HG03108 (cell line): ENCODE results near the gene MEGF6.
"Not testable (repeated sequence)": the region's sequence is repeated elsewhere in the genome, so short reads cannot be mapped to it uniquely, and the experiment has no call there.

Experiments used
- ATAC-seq: cut with Tn5 transposase; IDR thresholded peaks from one replicate; pipeline ENCODE4 v1.9.1; 2021; ENCODE audit warnings: moderate library complexity; ENCODE audit not compliant: unreplicated experiment

Gene MEGF6

DNA sequence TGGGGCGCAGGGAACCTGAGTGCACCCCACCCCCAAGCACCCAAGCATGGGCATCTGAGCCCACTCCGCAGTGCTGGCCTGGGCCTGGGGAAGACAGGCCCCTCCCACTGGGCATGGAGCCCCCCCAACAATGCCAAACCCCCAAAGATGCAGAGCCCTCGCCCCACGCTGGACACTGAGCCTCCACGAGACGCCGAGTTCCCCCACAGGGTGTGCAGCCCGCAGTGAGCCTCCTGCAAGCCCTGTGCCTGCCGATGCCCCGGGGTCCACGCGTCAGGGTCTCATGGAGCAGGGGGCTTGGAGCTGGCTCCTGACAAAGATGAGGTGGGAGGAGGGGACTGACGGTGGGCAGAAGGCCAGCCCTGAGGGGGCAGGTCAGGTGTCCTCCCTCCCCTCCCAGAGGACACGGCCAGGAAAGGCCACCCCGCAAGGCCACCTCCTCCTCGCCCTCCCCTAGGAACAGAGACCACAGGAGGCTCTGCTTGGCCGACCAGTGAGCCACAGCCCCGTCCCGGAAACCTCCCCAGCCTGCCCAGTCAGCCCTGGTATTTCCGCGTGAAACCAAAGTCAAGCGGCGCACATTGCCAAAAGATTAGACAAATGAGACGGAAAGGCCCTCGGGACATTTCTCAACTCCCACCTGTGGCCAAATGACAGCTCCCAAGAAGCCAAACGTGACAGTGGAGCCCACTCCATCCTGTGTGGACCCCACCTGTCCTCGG, 33.4 kb downstream of the MEGF6 start:
- no peak for ATAC-seq

DNA sequence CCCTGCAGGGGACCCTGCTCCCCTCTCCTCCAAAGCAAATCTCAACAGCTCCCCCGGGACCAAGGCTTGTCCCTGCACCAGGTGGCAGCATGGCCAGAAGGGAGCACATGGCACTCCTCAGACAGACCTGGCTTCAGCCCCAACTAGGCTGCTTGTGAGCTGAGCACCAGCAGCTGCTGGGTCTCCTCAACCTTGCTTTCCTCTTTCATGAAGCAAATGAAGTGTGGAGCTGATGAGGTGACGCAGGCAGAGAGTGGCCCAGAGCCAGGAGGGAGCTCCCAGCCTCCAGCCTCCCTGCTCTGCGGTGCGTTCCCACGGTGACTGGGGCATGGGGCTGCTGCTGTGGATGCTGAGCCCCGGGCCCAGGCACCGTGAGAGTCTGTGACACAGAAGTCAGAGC, 34.0 kb downstream of the MEGF6 start:
- no peak for ATAC-seq

DNA sequence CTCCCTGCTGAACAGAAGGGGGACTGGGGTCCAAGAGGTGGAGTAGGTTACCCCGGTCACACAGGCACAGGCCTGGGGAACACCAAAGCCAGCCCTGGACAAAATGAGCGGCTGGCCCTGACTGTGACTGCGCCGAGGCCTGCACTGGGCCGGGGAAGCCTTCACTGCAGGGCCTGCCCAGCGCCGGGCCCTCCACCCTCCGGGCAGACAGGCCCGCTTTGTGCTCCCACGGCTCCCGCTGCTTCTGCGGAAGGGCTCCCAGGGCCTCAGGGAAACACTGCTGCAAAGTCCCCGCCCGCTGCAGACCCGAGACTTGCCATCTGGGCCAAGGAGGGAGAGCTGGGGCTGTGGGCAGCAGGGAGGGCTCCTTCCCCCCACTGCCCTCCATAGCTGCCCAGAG, 35.3 kb downstream of the MEGF6 start:
- ATAC-seq: no peak

DNA sequence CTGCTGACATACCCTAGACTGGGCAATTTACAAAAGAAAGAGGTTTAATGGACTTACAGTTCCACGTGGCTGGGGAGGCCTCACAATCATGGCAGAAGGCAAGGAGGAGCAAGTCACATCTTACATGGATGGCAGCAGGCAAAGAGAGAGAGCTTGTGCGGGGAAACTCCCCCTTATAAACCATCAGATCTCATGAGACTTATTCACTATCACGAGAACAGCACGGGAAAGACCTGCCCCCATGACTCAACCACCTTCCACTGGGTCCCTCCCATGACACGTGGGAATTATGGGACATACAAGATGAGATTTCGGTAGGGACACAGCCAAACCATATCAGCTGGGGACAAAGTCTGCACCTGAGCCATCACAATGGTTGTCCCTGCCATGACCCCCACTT, 35.8 kb downstream of the MEGF6 start:
- ATAC-seq: not testable (repeated sequence)

DNA sequence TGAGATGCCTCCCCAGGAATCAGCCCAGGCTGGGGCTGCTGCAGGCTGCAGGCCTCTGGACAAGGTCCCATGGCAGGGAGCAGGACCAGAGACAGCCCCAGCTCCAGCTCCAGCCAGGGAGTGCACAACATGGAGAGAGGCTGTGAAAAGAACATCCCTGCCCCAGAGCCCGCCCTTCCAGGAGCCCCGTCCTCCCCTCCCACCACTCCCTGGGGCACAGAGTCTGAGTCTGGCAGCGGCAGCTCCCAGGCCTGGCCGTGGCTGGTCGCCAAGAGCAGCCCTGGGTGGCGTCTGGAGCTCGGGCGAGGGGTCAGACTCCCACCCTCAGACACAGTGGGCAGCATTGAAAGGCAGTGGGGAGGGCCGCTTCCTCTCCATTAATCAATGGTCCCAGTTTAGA, 37.8 kb downstream of the MEGF6 start:
- ATAC-seq: no peak

DNA sequence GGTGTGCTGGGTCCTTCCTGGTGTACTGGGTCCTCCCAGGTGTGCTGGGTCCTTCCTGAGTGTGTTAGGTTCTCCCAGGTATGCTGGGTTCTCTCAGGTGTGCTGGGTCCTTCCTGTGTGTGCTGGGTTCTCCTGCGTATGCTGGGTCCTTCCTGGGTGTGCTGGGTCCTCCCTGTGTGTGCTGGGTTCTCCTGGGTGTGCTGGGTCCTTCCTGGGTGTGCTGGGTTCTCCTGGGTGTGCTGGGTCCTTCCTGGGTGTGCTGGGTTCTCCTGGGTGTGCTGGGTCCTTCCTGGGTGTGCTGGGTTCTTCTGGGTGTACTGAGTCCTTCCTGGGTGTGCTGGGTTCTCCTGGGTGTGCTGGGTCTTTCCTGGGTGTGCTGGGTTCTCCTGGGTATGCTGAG, 38.7 kb downstream of the MEGF6 start:
- not testable (repeated sequence) for ATAC-seq

DNA sequence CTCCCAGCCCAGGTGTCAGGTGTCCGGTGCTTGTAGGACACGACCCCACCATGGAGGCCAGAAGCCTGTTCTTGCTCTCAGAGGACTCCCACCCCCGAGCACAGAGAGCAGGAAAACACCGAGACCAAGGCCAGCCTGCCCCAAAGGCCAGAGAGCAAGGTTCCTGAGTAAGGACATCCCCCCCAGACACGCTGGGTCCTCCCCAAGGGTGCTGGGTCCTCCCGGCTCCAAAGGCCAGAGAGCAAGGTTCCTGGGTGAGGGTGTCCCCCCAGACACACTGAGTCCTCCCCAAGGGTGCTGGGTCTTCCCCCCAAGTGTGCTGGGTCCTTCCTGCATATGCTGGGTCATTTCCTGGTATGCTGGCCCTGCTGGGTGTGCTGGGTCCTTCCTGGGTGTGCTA, 40.0 kb downstream of the MEGF6 start:
- no peak for ATAC-seq

DNA sequence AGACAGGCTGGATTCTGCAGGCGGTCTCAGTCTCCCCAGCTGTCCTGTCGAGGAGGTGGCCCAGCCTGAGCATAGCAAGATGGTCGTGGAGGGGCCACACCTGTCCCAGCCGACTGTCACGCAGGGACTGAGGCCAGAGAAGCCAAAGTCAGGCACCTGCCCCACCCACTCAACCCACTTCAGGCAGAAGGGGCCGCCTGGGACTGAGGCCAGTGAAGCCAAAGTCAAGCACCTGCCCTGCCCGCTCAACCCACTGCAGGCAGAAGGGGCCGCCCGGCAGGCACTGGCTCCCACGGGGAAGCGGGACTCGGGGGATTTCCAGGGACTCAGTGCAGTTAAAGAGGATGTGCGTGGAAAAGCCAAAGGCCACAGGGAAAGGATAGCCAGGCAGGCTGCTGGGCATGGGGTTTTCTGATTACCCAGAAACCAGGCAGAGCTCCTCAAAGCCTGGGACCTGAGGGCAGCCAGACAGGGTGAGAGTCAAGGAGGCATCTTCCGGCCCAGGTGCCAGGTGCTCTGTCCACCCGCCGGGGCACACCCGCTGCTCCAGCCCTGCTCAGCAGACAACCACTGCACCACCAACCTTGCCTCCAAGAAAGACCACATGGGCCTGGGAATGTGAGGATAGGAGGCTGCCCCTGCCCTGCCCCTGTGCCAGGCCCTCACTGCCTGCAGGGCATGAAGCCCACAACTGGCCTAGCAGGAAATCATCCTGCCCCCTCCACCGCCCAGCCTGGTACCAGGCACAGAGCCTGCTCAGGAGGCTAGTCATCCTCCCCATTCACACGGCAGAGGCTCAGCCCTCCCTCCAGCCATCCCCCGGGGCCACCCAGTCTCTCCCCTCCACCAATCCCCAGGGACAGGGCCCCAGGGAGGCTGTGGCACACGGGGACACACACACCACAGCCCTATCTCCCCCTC, 41.0 kb downstream of the MEGF6 start:
- ATAC-seq: no peak

DNA sequence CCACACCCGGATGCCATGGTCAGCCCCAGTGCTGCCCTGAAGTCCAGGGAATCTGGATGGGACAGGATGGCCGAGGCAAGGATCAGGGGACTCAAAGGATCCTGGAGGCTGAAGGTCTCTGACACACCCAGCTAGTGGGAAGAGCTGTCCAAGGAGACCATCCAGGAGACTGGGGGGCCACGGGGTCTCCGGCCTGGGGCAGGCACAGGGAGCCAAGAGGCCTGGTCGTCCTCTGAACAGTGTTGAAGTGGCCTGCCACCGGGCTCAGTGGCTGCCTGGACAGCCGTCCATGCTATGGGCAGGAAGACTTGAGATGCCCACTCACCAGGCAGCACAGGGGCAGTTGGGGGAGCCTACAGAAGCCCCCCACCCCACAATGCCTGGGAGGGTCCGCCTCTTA, 41.9 kb downstream of the MEGF6 start:
- no peak for ATAC-seq

DNA sequence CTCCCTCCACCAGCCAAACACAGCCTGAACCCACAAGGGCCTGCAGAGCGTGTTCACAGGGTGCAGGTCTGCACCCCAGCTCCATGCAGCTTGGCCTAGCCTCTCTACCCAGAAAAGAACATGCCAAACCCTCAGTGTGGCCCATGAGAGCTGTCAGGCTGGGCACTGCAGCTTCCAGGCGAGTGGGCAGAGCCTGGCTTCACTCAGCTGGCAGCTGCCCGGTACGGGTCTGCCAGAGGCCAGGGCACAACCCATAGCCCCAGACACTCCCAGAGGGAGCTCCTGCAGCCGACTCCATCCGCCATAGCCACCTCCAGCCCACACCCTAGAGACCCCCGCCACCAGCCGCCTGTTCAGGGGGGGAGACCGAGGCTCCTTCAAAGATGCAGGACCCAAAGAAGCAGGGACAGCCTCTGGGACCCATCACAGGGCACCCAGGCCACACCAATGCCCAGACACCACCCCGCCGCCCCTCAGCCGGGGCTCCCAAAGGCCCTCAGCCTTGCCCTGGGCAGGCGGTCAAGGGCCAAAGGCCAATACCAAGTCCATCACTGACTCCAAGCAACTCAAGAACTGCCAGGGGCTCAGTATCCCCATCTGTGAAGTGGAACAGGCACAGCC, 42.4 kb downstream of the MEGF6 start:
- ATAC-seq: no peak

DNA sequence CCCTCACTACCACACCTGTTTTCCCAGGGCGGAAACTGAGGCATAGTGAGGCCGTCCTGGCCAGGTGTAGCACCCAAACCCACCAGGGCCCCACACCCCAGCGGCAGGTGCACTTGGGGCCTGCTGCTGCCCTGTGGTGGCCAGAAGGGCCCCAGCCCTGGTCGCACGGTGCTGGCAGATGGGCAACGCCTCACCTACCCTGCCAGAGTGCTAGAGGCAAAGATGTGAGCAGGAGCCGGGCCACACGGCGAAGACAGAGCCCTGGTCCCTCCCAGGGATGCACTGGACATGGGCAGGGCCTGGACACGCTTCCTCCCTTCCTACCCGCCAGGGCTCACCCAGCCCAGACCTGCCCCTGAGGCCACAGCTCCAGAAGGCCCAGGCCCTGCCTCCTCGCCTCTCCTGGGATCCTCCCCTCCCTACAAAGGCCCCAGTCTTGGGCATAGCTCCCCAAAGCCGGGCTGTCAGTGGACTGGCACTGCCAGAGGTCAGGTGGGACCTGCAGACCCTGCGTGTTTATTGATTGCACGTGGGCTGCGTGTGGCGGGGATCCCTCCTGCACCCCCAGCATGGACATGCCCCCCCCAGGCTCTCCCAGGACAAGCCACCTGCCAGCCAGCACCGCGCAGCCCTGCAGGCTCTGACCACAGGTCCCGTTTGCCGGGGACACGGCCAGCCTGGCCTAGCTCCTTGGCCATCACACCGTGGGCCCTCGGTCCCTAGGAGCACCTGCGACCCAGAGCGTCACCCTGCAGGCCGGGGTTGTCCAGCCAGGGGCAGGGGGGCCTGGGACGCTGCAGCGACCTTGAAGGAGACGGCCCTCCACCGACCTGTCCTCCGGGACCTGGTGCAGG, 44.1 kb downstream of the MEGF6 start:
- ATAC-seq: no peak

DNA sequence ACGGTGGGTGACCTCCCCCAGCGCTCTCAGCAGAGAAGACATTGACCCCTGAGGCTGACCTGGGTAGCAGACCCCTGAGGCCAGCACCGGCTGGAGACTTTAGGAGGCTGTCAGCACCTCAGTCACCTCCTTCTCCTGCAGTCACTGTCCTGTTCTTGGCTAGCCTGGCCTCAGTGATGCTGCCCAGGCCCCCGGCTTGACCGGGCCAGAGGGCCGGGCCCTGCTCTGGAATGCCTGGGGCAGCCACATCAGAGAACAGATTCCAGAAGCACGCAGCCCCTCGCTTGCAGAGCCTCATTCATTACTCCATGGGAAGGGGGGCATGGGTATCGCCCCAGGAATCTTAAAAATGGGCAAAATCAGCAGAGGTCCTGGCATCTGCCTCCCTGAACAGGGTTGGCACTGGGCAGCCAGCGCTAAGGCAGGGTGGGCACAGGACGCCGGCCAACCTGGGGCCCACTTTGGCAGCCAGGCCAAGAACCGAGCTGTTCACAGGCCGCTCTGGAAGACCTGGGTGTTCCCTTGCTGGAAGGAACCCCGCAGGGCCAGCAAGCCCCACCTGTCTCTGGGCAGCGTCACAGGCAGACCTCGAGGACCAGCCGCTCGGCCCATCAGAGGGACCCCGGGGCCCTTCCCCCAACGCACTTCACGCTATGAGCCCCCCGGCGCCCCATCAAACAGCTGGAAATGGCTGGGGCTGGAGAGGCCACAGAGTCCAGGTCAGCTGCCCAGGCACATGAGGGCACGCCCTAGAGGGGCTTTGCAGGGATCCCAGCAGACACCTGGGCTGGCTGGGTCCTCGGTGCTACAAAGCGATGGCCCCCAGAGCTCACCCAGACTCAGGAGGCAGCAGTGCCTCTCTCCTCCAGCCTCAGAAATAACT, 45.1 kb downstream of the MEGF6 start:
- ATAC-seq: no peak

DNA sequence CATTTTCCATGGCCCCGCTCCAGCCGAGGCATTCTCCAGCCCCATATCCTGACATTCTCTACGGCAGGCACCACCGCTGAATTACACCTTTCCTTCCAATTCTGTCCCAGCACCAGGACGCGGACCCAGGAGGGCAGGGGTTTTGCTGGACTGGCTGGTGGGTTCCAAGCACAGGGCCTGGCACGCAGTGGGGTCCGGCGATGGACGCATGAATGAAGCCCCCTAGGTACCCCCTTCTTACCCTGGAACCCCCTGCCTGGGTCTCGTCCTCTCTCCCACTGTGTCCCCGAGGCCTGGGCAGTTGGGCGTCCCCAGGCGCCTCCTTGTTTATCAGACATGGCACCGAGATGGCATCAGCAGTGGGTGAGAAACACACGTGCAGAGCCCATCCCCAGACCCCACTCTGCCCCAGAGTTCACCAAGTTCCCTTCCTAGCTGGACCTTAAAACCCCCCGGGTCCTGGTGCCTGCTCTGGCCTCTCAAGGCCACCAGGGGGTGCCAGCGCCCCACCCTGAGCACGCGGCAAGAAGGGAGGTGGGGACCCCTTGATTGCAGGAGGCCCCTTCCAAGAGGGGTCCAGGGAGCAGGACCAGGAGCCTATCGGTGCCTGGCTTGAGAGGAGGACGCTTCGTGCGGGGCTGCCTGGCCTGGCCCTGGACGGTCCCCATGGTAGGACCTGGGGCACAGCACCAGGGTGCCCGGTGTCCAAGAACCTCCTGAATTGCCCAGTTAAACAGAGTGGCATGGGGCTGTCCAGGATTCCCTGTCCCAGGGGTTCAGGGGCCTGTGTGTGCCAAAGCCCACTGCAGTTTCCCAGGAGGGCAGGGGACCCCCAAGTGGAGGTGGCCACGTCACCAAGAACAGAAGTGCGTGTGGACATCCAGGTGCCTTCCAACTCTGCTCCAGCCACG, 46.1 kb downstream of the MEGF6 start:
- no peak for ATAC-seq

DNA sequence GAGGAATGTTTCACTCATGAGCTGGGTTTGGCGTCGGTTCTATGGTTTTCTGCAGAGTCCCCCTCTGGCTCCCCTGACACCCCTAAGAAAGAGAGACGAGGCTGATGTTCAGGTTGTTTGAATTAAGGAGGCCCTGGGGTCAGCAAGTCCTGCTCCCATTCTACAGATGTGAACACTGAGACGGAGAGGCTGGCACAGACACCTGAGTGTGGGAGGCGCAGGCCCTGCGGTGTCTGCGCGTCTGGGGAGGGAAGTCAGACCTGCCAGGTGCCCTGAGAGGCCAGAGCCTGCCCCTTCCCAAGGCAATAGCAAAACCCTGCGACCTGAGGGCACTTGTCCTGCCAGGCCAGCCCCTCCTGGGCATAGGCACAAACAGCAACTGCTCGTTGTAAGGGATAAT, 47.7 kb downstream of the MEGF6 start:
- no peak for ATAC-seq

DNA sequence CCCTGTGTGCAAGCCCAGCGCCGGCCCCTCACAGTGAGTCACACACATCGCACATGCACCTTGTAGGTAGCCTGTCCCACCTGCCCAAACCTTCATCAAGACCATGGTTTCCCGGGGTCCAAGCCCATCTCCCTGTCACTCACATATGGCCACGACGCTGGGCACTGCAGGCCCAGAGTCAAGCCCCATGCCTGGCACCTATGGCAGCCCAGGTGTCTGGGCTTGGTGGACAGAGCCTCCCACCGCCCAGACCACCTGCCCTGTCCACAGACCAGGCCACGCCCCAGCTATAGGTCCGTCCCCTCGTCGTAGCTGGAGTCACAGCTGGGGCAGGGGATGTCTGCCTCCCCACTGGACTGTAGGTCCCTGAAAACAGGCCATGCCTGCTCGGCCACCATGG, 48.2 kb downstream of the MEGF6 start:
- ATAC-seq: no peak

DNA sequence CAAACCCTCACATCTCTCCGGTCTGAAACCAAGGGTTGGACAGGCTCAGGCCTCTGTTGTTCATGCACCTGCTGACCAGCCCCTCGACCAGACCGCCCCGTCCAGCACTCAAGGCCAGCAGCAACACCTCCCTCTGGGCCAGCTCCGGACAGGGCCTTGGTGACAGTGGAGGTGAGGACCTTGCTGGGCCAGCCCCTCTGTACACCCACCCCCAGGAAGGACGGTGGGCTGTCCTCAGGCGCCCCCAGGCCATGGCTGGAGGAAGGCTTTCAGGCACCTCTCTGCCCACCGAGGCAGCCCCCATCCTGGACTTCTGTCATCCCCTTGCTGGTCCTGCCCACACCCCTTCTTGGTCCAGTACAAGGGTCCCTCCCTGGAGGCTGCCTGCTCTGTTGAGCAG, 48.6 kb downstream of the MEGF6 start:
- no peak for ATAC-seq

DNA sequence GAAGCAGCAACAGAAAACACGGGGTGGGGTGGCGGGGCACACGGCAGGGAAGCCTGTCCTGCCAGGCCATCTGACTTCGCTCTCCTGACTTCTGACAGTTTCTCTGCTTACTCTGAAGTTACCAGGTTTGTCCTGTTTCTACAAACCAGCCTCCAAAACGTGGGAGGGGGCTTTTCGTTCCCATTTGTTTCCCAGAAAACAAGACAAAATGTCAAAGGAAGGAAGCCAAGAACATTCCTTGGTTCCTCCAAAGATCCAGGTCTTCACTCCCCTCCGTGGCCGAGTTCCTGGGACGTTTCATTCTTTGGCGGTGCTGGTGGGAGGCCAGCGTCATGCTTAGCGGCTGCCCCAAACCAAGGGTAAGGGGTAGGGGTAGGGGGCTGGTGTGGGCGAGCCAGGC, 49.6 kb downstream of the MEGF6 start:
- ATAC-seq: no peak

DNA sequence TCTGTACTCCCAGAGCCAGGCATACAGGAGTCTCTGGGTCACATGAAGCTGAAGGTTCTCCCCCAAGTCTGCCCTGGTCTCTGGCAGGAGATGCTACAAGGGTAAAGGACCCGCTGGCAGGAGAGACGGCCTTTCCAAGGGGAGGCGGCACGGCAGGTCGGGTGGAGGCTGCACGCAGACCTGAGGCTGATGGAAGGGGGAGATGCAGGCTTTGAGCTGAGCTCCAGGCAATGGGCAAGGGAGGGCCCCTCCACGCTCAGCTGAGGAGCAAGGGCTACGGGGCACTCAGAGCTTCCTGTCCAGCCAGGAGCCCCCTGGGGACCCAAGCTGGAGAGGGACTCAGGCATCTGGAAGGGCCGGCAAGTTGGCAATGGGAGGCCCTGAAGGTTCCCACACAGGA, 50.3 kb downstream of the MEGF6 start:
- no peak for ATAC-seq
